Right atrium auricular region (tissue), 2 donors: Measurements from ENCODE around the gene DCAF7. TPM values are rescaled to one million over a fixed set of nuclear protein-coding genes. Genes with fewer than 3 reads are reported as not detected.

ENCODE experiments used
- DNase-seq: peaks from one replicate; pipeline ENCODE4 v3.0.0-alpha.2; 2019; ENCODE audit warnings: low spot score
- H3K27ac ChIP-seq, 2 donors: fragments of 200-600 bp; sonication (generic); 1 replicate in 1 of 2; 2 replicates in 1 of 2; pipeline ENCODE4 v1.5.1; 2016 to 2019
- H3K27me3 ChIP-seq, 2 donors: fragments of 200-600 bp; sonication (generic); one replicate each; pipeline versions ENCODE4 v1.5.1 to v1.6.0; 2017 to 2019
- H3K36me3 ChIP-seq: fragments of 200-600 bp; sonication (generic); one replicate; pipeline ENCODE4 v1.5.1; 2016
- H3K4me1 ChIP-seq, 2 donors: fragments of 200-600 bp; sonication (generic); one replicate each; pipeline versions ENCODE4 v1.5.1 to v1.6.0; 2017 to 2019
- H3K4me3 ChIP-seq, 2 donors: fragments of 200-600 bp; sonication (generic); 1 replicate in 1 of 2; 2 replicates in 1 of 2; pipeline ENCODE4 v1.5.1; 2017 to 2019; ENCODE audit warnings: mild to moderate bottlenecking in 1 of 2, moderate library complexity in 1 of 2
- H3K9me3 ChIP-seq, 2 donors: fragments of 200-600 bp; sonication (generic); one replicate each; pipeline ENCODE4 v1.5.1; 2019
- total RNA-seq, 2 donors: library from RNA; depleted of rRNA; stranded (reverse); fragments of >200 nt; gene quantifications; one replicate each; pipeline ENCODE4 v1.1.0, GENCODE V29; 2016
- TF ChIP-seq, protein P1 (sequence below), 2 donors: fragments of 200-600 bp; sonication (generic); IDR thresholded peaks; one replicate each; pipeline ENCODE4 v1.5.1; 2019; ENCODE audit warnings: antibody characterized with exemption in 2 of 2

The DCAF7 gene
- total RNA-seq, 2 donors from 2014 or later = 26.9 to 31.8 TPM

DNA sequence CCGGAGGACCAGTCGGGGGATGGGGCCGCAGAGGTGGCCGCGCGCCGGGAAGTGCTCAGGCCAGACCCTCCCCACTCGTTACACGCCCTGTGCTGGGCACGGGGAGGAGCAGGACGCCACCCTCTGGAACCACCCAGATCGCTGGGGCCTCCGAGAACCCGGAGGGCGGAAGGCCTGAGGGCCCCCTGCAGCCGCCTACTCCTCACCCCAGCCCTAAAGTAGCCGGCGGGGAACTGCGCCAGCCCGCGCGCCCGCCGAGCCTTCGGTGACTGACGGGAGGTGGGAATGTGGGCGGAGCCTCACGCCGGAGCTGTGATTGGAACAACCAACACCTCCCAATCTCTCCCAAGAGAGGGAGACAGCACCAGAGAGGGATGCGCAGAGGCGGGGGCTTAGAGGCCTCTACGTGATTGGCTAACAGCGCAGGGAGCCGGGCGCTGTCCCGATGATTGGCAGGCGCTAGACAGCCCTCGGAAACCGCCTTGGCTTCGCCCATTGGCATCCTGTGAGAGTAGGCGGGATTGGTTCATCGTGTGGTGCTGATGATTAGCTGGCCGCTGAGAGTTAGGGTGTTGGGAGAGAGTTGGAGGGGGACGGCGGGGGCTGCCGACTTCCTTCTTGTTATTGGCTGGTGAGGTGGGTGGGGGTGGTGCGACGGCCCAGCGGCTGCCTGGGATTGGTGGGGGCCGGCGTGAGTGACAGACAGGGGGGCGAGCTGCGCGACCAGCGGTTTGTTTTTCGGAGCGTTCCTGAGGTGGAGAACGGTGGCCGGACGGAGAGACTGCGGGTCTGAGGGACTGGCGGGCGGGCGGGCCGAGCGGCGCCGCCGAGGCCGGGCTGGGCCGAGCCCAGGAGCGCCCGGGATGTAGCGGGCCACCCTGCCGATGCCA is 71.7 kb downstream of the DCAF7 start, which contains the start of gene MAP3K3:
Gene MAP3K3, plus strand, starts transcription at position 734 of the 890 bp plus-strand sequence. CDS start 343 bp downstream, outside the sequence.
- Histone ChIP-seq H3K36me3 (no peaks in the 10 kb centered on the region), H3K27me3 (no peaks in the 10 kb centered on the region), H3K27ac (peak within 1 kb of the TSS; percentile 86 to 87), H3K9me3 (no peaks in the 10 kb centered on the region), H3K4me1 (peaks cover 0 to 40% of the 10 kb centered on the region in 2 donors), H3K4me3 (peak within 1 kb of the TSS; percentile 71 to 82)
- TF ChIP-seq, protein P1, sequence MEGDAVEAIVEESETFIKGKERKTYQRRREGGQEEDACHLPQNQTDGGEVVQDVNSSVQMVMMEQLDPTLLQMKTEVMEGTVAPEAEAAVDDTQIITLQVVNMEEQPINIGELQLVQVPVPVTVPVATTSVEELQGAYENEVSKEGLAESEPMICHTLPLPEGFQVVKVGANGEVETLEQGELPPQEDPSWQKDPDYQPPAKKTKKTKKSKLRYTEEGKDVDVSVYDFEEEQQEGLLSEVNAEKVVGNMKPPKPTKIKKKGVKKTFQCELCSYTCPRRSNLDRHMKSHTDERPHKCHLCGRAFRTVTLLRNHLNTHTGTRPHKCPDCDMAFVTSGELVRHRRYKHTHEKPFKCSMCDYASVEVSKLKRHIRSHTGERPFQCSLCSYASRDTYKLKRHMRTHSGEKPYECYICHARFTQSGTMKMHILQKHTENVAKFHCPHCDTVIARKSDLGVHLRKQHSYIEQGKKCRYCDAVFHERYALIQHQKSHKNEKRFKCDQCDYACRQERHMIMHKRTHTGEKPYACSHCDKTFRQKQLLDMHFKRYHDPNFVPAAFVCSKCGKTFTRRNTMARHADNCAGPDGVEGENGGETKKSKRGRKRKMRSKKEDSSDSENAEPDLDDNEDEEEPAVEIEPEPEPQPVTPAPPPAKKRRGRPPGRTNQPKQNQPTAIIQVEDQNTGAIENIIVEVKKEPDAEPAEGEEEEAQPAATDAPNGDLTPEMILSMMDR (IDR thresholded peaks at IDR 0.05) = peak in 1 of 2 donors; percentile 32
- DNase-seq = peak; percentile 100

DNA sequence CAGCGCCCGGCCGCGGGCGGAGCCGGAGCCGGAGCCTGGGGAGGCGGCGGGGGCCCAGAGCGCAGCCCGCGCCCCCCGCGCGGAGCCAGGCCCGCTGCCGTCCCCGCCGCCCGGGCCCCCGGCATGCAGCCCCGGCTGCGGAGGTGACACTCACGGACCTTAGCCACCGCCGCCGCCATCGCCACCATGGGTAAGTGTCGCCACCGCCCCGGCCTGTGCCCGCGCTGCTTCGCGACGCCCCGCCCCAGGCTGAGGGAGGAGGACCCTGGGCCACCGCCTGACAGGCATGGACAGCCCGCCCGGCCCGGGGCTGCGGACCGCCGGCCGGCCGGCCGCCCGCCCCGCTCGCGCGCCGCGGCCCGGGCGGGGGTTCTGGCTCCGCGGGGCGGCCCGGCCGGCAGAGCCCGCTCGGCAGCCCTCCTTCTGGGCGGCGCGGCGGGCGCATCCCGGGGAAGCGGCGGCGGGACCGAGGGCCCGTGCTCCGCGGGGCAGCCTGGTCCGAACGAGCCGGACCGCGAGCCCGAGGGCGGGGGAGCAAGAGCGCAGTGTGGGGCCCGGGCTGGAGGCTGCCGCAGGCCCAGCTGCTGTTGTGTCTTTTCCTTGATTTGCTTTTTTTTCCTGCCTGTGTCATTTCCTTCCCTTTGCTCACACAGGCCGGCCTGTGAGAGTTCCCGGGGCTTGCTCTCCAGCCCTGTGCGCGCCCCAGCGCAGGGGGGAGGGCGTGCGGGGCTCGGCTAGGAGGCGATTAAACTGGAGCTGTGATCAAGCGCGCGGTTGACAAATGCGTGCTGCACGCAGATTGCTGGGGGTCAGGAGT is 72.5 kb downstream of the DCAF7 start:
- TF ChIP-seq, protein P1 (IDR thresholded peaks at IDR 0.05) = no peak
- DNase-seq = peak; percentile 65
- Histone ChIP-seq H3K4me3 (peak overlapping the region; percentile 70 to 82), H3K36me3 (no peaks in the 10 kb centered on the region), H3K27me3 (no peaks in the 10 kb centered on the region), H3K4me1 (peaks cover 0 to 47% of the 10 kb centered on the region in 2 donors), H3K27ac (peak overlapping the region; percentile 78 to 87), H3K9me3 (no peaks in the 10 kb centered on the region)

DNA sequence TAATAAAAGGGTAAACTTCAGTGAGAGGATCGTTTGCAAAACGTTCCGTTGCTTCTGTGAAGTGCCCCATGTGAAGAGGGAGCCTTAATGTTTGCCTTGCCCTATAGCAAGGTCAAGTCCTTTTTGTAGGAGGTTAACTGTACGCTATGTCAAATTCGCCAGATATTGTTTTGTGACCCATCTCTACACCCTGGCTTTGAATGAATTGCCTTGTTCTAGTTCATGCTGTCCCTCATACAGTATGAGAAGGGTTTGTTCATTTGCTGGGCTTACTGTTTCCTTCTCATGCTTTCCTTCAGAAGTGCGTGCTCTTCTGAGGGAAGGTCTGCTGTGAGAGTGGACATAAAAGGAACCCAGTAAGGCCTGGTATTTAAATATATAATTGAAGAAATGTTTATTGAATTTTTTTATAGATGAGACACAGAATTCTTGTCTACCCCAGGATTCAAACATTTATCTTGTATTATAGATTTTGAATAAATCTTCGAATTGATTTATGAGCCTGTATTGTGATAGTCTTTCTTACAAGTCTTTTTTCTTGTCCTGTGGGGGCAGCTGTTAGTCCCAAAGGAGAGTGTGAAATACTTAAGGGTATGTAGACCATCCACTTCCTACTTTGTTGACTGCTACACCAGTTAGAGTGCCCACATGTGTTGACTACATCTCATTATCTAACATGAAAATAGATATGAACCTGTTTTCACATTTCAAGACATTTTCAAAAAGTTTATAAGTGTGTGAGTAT is 73.7 kb downstream of the DCAF7 start:
- H3K27ac ChIP-seq = peak overlapping the region; percentile 78 to 87
- TF ChIP-seq, protein P1 (IDR thresholded peaks at IDR 0.05) = no peak

DNA sequence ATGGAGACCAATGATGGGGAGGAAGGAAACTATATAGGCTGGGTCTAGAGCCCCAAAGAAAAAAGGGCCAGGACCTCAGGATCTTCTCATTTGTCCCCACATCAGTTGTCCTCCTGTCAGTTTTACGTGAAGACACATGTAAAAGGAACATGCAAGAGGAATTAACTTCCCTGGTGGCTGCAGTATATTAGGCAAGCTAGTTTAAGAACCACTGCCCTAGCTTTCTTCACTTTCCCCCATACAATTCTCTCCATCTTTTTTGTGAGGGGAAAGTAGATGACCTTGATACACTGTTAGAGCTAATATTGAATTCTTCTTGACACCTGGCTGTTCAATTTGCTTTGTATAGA is 74.2 kb downstream of the DCAF7 start:
- Histone ChIP-seq H3K27me3 (no peaks in the 10 kb centered on the region), H3K4me3 (peak overlapping the region in 1 of 2 donors; percentile 82), H3K4me1 (peaks cover 0 to 57% of the 10 kb centered on the region in 2 donors), H3K36me3 (no peaks in the 10 kb centered on the region), H3K27ac (peak overlapping the region in 1 of 2 donors; percentile 78), H3K9me3 (no peaks in the 10 kb centered on the region)
- DNase-seq = no peak
- TF ChIP-seq, protein P1 (IDR thresholded peaks at IDR 0.05) = no peak

More for the DNA sequence above, 73.7 kb downstream of the DCAF7 start:
- Histone ChIP-seq H3K27me3 (no peaks in the 10 kb centered on the region), H3K9me3 (no peaks in the 10 kb centered on the region), H3K4me1 (peaks cover 0 to 51% of the 10 kb centered on the region in 2 donors), H3K4me3 (peak overlapping the region; percentile 70 to 82), H3K36me3 (no peaks in the 10 kb centered on the region)
- no peak for DNase-seq

DNA sequence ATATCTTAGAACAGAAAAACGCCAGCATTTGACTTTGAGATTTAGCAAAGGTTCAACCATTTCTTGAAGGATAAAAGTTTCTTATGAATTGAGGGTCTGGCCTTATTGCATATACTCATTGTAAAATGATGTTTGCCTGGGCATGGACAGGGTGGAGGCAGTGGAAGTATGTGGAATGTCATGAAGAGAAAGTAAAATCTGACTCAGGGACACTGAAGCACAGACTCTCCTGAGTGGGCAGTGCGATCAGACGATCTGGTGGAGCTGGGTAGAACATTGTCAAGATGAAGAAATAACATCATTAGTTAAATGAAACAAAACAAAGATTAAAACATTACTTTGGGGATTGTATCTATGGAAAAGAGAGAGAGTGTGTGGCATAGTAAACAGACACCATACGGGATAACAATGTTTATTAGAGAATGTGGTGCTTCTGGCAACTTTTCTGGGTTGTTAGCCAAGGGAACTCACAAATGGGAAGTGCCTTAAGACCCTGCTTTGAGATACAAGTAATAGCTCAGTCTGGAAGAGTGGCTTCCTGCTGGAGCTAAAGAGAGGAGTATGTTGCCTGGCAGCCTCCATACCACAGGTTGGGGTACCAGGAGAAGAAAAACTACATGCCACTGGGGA is 76.4 kb downstream of the DCAF7 start:
- no peak for DNase-seq
- Histone ChIP-seq H3K4me3 (no peak overlapping the region), H3K27me3 (no peaks in the 10 kb centered on the region), H3K36me3 (no peaks in the 10 kb centered on the region), H3K27ac (peak overlapping the region in 1 of 2 donors; percentile 33), H3K9me3 (no peaks in the 10 kb centered on the region), H3K4me1 (peaks cover 0 to 73% of the 10 kb centered on the region in 2 donors)
- TF ChIP-seq, protein P1 (IDR thresholded peaks at IDR 0.05) = no peak
